Astrocyte of the cerebellum (primary cell): ENCODE data around the gene KLHDC4.
"Not testable (repeated sequence)": the region's sequence is repeated elsewhere in the genome, so short reads cannot be mapped to it uniquely, and the experiment has no call there.

Experiments
- DNase-seq: peaks from one replicate; pipeline ENCODE4 v3.0.0-alpha.2; 2011; ENCODE audit warnings: low read depth
- H3K4me3 ChIP-seq: 2 replicates; pipeline ENCODE4 v1.5.1; 2011; ENCODE audit warnings: mild to moderate bottlenecking, low read depth, low read length, moderate library complexity
- CTCF ChIP-seq: IDR thresholded peaks from 2 replicates; pipeline ENCODE4 v1.5.1; 2012; ENCODE audit warnings: low read length, low read depth, moderate library complexity, mild to moderate bottlenecking; ENCODE audit errors: missing control alignments
- in situ Hi-C: cut with HindIII; loops from 2 replicates; pipeline ENCODE4 v1.10.0; 2017; ENCODE audit warnings: low sequenced_read_pairs

The KLHDC4 gene

GRCh38 chr16:87778476-87778829 is 12.7 kb upstream of the KLHDC4 start:
- in situ Hi-C loops, result no loop called here
- H3K4me3 ChIP-seq, result no peak overlapping the region
- no peak for TF ChIP-seq CTCF
- no peak for DNase-seq

- in situ Hi-C loops, DNase-seq, H3K4me3 ChIP-seq: not testable (repeated sequence)
Observed at GRCh38 chr16:87773836-87774235, 8.1 kb upstream of the KLHDC4 start.

- not testable (repeated sequence) for H3K4me3 ChIP-seq
Observed at GRCh38 chr16:87767456-87767855, 1.7 kb upstream of the KLHDC4 start.

GRCh38 chr16:87766485-87766797 is 655 bp upstream of the KLHDC4 start:
- no peak for TF ChIP-seq CTCF
- in situ Hi-C loops, result no loop called here
- no peak for DNase-seq
- peak overlapping the region; percentile 80 for H3K4me3 ChIP-seq

More at GRCh38 chr16:87767456-87767855, 1.7 kb upstream of the KLHDC4 start:
- in situ Hi-C loops, DNase-seq: not testable (repeated sequence)

GRCh38 chr16:87765473-87765775 is 362 bp downstream of the KLHDC4 start:
- no peak for DNase-seq
- in situ Hi-C loops, result no loop called here
- H3K4me3 ChIP-seq, result peak overlapping the region; percentile 80
- TF ChIP-seq CTCF, result no peak

GRCh38 chr16:87764600-87765472 is 950 bp downstream of the KLHDC4 start:
- no peak for DNase-seq
- no peak for TF ChIP-seq CTCF
- in situ Hi-C loops, result no loop called here
- peak overlapping the region; percentile 80 for H3K4me3 ChIP-seq

GRCh38 chr16:87762620-87763019 is 3.2 kb downstream of the KLHDC4 start:
- DNase-seq, result no peak
- in situ Hi-C loops, result no loop called here
- no peak for TF ChIP-seq CTCF
- no peak overlapping the region for H3K4me3 ChIP-seq

GRCh38 chr16:87762071-87762571 is 3.7 kb downstream of the KLHDC4 start:
- no peak for DNase-seq

More at GRCh38 chr16:87762071-87762571, 3.7 kb downstream of the KLHDC4 start:
- no peak for TF ChIP-seq CTCF
- H3K4me3 ChIP-seq, result no peak overlapping the region
- in situ Hi-C loops, result no loop called here
